Measurements from ENCODE around the gene UNC13C. TPM values are rescaled to one million over a fixed set of nuclear protein-coding genes. Genes with fewer than 3 reads are reported as not detected.

Gene UNC13C
- polyA plus RNA-seq, 1 experiment: not detected

- ChIA-PET POLR2A (no interaction called here), CTCF (no interaction called here)
- H3K4me3 ChIP-seq (ENCODE audit: low read depth, low read length): no peak overlapping the region
- no peak for TF ChIP-seq CTCF (IDR thresholded peaks at IDR 0.05; ENCODE audit: insufficient read depth, low read depth, low read length)
- no peak for DNase-seq (ENCODE audit: low read depth)
- no peaks in the 10 kb centered on the region for H3K27me3 ChIP-seq (ENCODE audit: control insufficient read depth, insufficient read depth, low read length)
- no peaks in the 10 kb centered on the region for H3K36me3 ChIP-seq (ENCODE audit: control insufficient read depth, insufficient read depth, low read length)
These were observed 503.6 kb downstream of the UNC13C start for GRCh38 chr15:54481819-54482218.

- TF ChIP-seq CTCF (IDR thresholded peaks at IDR 0.05; ENCODE audit: insufficient read depth, low read depth, low read length): no peak
- no peak for DNase-seq (ENCODE audit: low read depth)
- ChIA-PET CTCF (no interaction called here), POLR2A (interaction anchor here (0.6 kb wide), 1 partner anchor 944 kb away, joined by 3 read pairs; no protein-coding TSS in a partner anchor)
- H3K36me3 ChIP-seq (ENCODE audit: control insufficient read depth, insufficient read depth, low read length): no peaks in the 10 kb centered on the region
- H3K27me3 ChIP-seq (ENCODE audit: control insufficient read depth, insufficient read depth, low read length): no peaks in the 10 kb centered on the region
- no peak overlapping the region for H3K4me3 ChIP-seq (ENCODE audit: low read depth, low read length)
These were observed 504.0 kb downstream of the UNC13C start for GRCh38 chr15:54482251-54482650.

- DNase-seq (ENCODE audit: low read depth): no peak
- CTCF ChIA-PET: interaction anchor here (0.7 kb wide), 1 partner anchor 1718 kb away, joined by 3 read pairs; no protein-coding TSS in a partner anchor
- Histone ChIP-seq H3K4me3 (ENCODE audit: low read depth, low read length) (no peak overlapping the region), H3K27me3 (ENCODE audit: control insufficient read depth, insufficient read depth, low read length) (no peaks in the 10 kb centered on the region), H3K36me3 (ENCODE audit: control insufficient read depth, insufficient read depth, low read length) (no peaks in the 10 kb centered on the region)
- TF ChIP-seq CTCF (IDR thresholded peaks at IDR 0.05; ENCODE audit: insufficient read depth, low read depth, low read length): no peak
- POLR2A ChIA-PET: no interaction called here
These were observed 522.1 kb downstream of the UNC13C start for GRCh38 chr15:54500330-54500729.

- no peak for TF ChIP-seq CTCF (IDR thresholded peaks at IDR 0.05; ENCODE audit: insufficient read depth, low read depth, low read length)
- no peaks in the 10 kb centered on the region for H3K27me3 ChIP-seq (ENCODE audit: control insufficient read depth, insufficient read depth, low read length)
- H3K4me3 ChIP-seq (ENCODE audit: low read depth, low read length): no peak overlapping the region
- DNase-seq (ENCODE audit: low read depth): no peak
- H3K36me3 ChIP-seq (ENCODE audit: control insufficient read depth, insufficient read depth, low read length): no peaks in the 10 kb centered on the region
- CTCF ChIA-PET: no interaction called here
- POLR2A ChIA-PET: no interaction called here
These were observed 524.3 kb downstream of the UNC13C start for GRCh38 chr15:54502416-54503075.

GRCh38 chr15:54504695-54505094 lies 526.5 kb downstream of the UNC13C start:
- POLR2A ChIA-PET: no interaction called here
- H3K4me3 ChIP-seq (ENCODE audit: low read depth, low read length): no peak overlapping the region
- DNase-seq (ENCODE audit: low read depth): no peak
- no peaks in the 10 kb centered on the region for H3K36me3 ChIP-seq (ENCODE audit: control insufficient read depth, insufficient read depth, low read length)
- TF ChIP-seq CTCF (IDR thresholded peaks at IDR 0.05; ENCODE audit: insufficient read depth, low read depth, low read length): no peak
- CTCF ChIA-PET: no interaction called here
- H3K27me3 ChIP-seq (ENCODE audit: control insufficient read depth, insufficient read depth, low read length): no peaks in the 10 kb centered on the region

Measured in BJ (cell line).